GM23248 (cell line): ENCODE data around the gene ALPK1. TPM values are rescaled to one million over a fixed set of nuclear protein-coding genes. Genes with fewer than 3 reads are reported as not detected.

Experiments
- DNase-seq: peaks from one replicate; pipeline ENCODE4 v3.0.0-alpha.2; 2015
- H2AFZ ChIP-seq: fragments of 200-600 bp; sonication (generic); 2 replicates; pipeline ENCODE4 v1.6.1; 2016; ENCODE audit warnings: antibody characterized with exemption
- H3F3A ChIP-seq: fragments of 200-600 bp; sonication (generic); 2 replicates; pipeline ENCODE4 v1.6.1; 2016; ENCODE audit warnings: mild to moderate bottlenecking, antibody characterized with exemption, mixed run types; ENCODE audit not compliant: insufficient read depth
- H3K27ac ChIP-seq: fragments of 200-600 bp; sonication (generic); 2 replicates; pipeline ENCODE4 v1.5.1; 2016; ENCODE audit warnings: mild to moderate bottlenecking
- H3K27me3 ChIP-seq: fragments of 200-600 bp; sonication (generic); replicated peaks from 2 replicates; pipeline ENCODE4 v1.6.1; 2016; ENCODE audit warnings: mild to moderate bottlenecking; ENCODE audit not compliant: insufficient read depth
- H3K36me3 ChIP-seq: fragments of 200-600 bp; sonication (generic); 2 replicates; pipeline ENCODE4 v1.6.1; 2016; ENCODE audit warnings: low read depth, mild to moderate bottlenecking
- H3K4me1 ChIP-seq: fragments of 200-600 bp; sonication (generic); 2 replicates; pipeline ENCODE4 v1.6.1; 2016; ENCODE audit warnings: mild to moderate bottlenecking; ENCODE audit not compliant: insufficient read depth
- H3K4me2 ChIP-seq: fragments of 200-600 bp; sonication (generic); one replicate; pipeline ENCODE4 v1.6.1; 2016; ENCODE audit warnings: mild to moderate bottlenecking; ENCODE audit not compliant: unreplicated experiment
- H3K4me3 ChIP-seq: fragments of 200-600 bp; sonication (generic); 2 replicates; pipeline ENCODE4 v1.5.1; 2016; ENCODE audit warnings: mild to moderate bottlenecking
- H3K79me2 ChIP-seq: fragments of 200-600 bp; sonication (generic); 2 replicates; pipeline ENCODE4 v1.6.1; 2016; ENCODE audit warnings: mild to moderate bottlenecking; ENCODE audit not compliant: insufficient read depth
- H3K9ac ChIP-seq: fragments of 200-600 bp; sonication (generic); 2 replicates; pipeline ENCODE4 v1.6.1; 2016; ENCODE audit warnings: mild to moderate bottlenecking
- H3K9me2 ChIP-seq: fragments of 200-600 bp; sonication (generic); 2 replicates; pipeline ENCODE4 v1.6.1; 2016; ENCODE audit warnings: mixed run types, mild to moderate bottlenecking, moderate library complexity; ENCODE audit not compliant: insufficient read depth
- H3K9me3 ChIP-seq: fragments of 200-600 bp; sonication (generic); one replicate; pipeline ENCODE4 v1.6.1; 2017; ENCODE audit warnings: low read depth
- H4K20me1 ChIP-seq: fragments of 200-600 bp; sonication (generic); 2 replicates; pipeline ENCODE4 v1.6.0; 2016; ENCODE audit not compliant: insufficient read depth
- EZH2 ChIP-seq: fragments of 200-600 bp; sonication (generic); IDR thresholded peaks from 2 replicates; pipeline ENCODE4 v1.6.1; 2018; ENCODE audit warnings: antibody characterized with exemption, mild to moderate bottlenecking; ENCODE audit not compliant: insufficient read depth, poor library complexity, severe bottlenecking
- EZH2phosphoT487 ChIP-seq: fragments of 200-600 bp; sonication (generic); IDR thresholded peaks from 2 replicates; pipeline ENCODE4 v1.6.1; 2018; ENCODE audit warnings: antibody characterized with exemption, moderate library complexity, mild to moderate bottlenecking, low read depth; ENCODE audit not compliant: insufficient read depth
- WGBS, 2 experiments: methylation state at CpG; one replicate each; pipeline ENCODE4 v1.1.6; 2015 to 2017; ENCODE audit warnings: low lambda C conversion rate in 2 of 2, low coverage in 1 of 2; ENCODE audit errors: missing lambda C conversion rate in 2 of 2; 5-methylcytosine and 5-hydroxymethylcytosine counted together
- in situ Hi-C: fragments of 300-500 bp; cut with MboI; formaldehyde crosslinking; loops from 2 replicates; pipeline ENCODE4 v1.15.0; 2020
- polyA plus RNA-seq: library from polyadenylated mRNA; unstranded; fragments of >200 nt; fragmentation: Nextera tagmentation; extraction: Ambion mirVana; gene quantifications from 2 replicates; pipeline ENCODE4 v1.2.1, GENCODE V29; 2016
- total RNA-seq: library from RNA; depleted of rRNA; stranded (reverse); fragments of >200 nt; shearing (Covaris generic); gene quantifications from 2 replicates; pipeline ENCODE4 v1.2.3, GENCODE V29; 2014

Gene ALPK1
- total and polyA plus RNA-seq, 2 experiments from 2014 or later, result 7.3 to 7.9 TPM

- Histone ChIP-seq H3K4me2 (no peak overlapping the region), H3K79me2 (no peaks in the 10 kb centered on the region), H3K9me2 (no peaks in the 10 kb centered on the region), H2AFZ (no peak overlapping the region), H3K4me1 (no peaks in the 10 kb centered on the region), H3K9ac (no peak overlapping the region), H4K20me1 (no peaks in the 10 kb centered on the region), H3K9me3 (no peaks in the 10 kb centered on the region), H3K27me3 (no peaks in the 10 kb centered on the region), H3K27ac (no peak overlapping the region), H3F3A (no peaks in the 10 kb centered on the region), H3K4me3 (no peak overlapping the region), H3K36me3 (0 out of 2 replicates have a peak, but pooled peaks cover 4% of the 10 kb centered on the region)
- in situ Hi-C loops, result no loop called here
- no peak for TF ChIP-seq EZH2phosphoT487
- no peak for TF ChIP-seq EZH2
- 69 to 76% methylated on average over 2 of the region's 2 CpGs for WGBS, 2 experiments
- no peak for DNase-seq
These were observed 113.2 kb downstream of the ALPK1 start for GRCh38 chr4:112410364-112410763.

GRCh38 chr4:112410804-112411203 lies 113.6 kb downstream of the ALPK1 start:
- no peak overlapping the region for H3K27ac ChIP-seq
- in situ Hi-C loops, result no loop called here
- H3K9me2 ChIP-seq, result no peaks in the 10 kb centered on the region

GRCh38 chr4:112411781-112412550 lies 114.8 kb downstream of the ALPK1 start:
- Histone ChIP-seq H3K9ac (no peak overlapping the region), H3K9me3 (no peaks in the 10 kb centered on the region), H4K20me1 (no peaks in the 10 kb centered on the region), H3K4me1 (no peaks in the 10 kb centered on the region), H2AFZ (no peak overlapping the region), H3K27me3 (no peaks in the 10 kb centered on the region), H3K4me2 (no peak overlapping the region), H3K27ac (no peak overlapping the region), H3F3A (no peaks in the 10 kb centered on the region), H3K9me2 (no peaks in the 10 kb centered on the region), H3K79me2 (no peaks in the 10 kb centered on the region), H3K4me3 (no peak overlapping the region), H3K36me3 (0 out of 2 replicates have a peak, but pooled peaks cover 4% of the 10 kb centered on the region)
- no peak for TF ChIP-seq EZH2phosphoT487
- TF ChIP-seq EZH2, result no peak
- DNase-seq, result no peak
- 76 to 82% methylated on average over 31 to 32 of the region's 32 CpGs for WGBS, 2 experiments
- in situ Hi-C loops, result no loop called here

More at GRCh38 chr4:112410804-112411203, 113.6 kb downstream of the ALPK1 start:
- H3K4me1 ChIP-seq, result no peaks in the 10 kb centered on the region
- H3F3A ChIP-seq, result no peaks in the 10 kb centered on the region
- H3K9ac ChIP-seq, result no peak overlapping the region
- TF ChIP-seq EZH2phosphoT487 (no peak), EZH2 (no peak)
- no peaks in the 10 kb centered on the region for H3K79me2 ChIP-seq
- H4K20me1 ChIP-seq, result no peaks in the 10 kb centered on the region
- DNase-seq, result no peak
- 94 to 95% methylated on average over 7 of the region's 7 CpGs for WGBS, 2 experiments
- no peaks in the 10 kb centered on the region for H3K27me3 ChIP-seq
- 0 out of 2 replicates have a peak, but pooled peaks cover 4% of the 10 kb centered on the region for H3K36me3 ChIP-seq
- no peak overlapping the region for H3K4me3 ChIP-seq
- H2AFZ ChIP-seq, result no peak overlapping the region
- no peaks in the 10 kb centered on the region for H3K9me3 ChIP-seq
- H3K4me2 ChIP-seq, result no peak overlapping the region

GRCh38 chr4:112416464-112416863 lies 119.3 kb downstream of the ALPK1 start:
- TF ChIP-seq EZH2phosphoT487 (no peak), EZH2 (no peak)
- no peak overlapping the region for H3K9ac ChIP-seq
- no peaks in the 10 kb centered on the region for H3K4me1 ChIP-seq
- DNase-seq, result no peak
- H3K79me2 ChIP-seq, result no peaks in the 10 kb centered on the region
- H3K4me2 ChIP-seq, result no peak overlapping the region
- no peaks in the 10 kb centered on the region for H3K9me2 ChIP-seq
- H3F3A ChIP-seq, result no peaks in the 10 kb centered on the region
- no peaks in the 10 kb centered on the region for H4K20me1 ChIP-seq
- in situ Hi-C loops, result no loop called here
- no peaks in the 10 kb centered on the region for H3K9me3 ChIP-seq
- WGBS, 2 experiments, result 89 to 96% methylated on average over 3 of the region's 3 CpGs
- no peak overlapping the region for H3K27ac ChIP-seq
- H3K36me3 ChIP-seq, result 0 out of 2 replicates have a peak, but pooled peaks cover 4% of the 10 kb centered on the region
- no peak overlapping the region for H3K4me3 ChIP-seq
- no peak overlapping the region for H2AFZ ChIP-seq
- no peaks in the 10 kb centered on the region for H3K27me3 ChIP-seq
